NCI-H2081 treated with DMSO at 0.1 percent for 48 hours (cell line): ENCODE data around the gene NFKBIB.
"Not testable (repeated sequence)": the region's sequence is repeated elsewhere in the genome, so short reads cannot be mapped to it uniquely, and the experiment has no call there.

Source experiments
- DNase-seq: peaks from one replicate; lab custom pipeline; 2025; lab: John Stamatoyannopoulos, UW

Gene NFKBIB

GRCh38 chr19:38928391-38929001 lies 28.7 kb downstream of the NFKBIB start:
- no peak for DNase-seq

- DNase-seq, result peak; percentile 93
These were observed 30.4 kb downstream of the NFKBIB start, which contains the start of gene SARS2 for GRCh38 chr19:38929929-38930775. TSS of gene SARS2 (minus strand) at chr19:38930763. CDS start at chr19:38930736, 27 bp downstream.

GRCh38 chr19:38930776-38931520 lies 31.2 kb downstream of the NFKBIB start, which contains the start of gene MRPS12:
TSS of gene MRPS12 (plus strand) at chr19:38930944. CDS start at chr19:38931295, 351 bp downstream.
- DNase-seq, result peak; percentile 98

- DNase-seq, result no peak
These were observed 31.7 kb downstream of the NFKBIB start for GRCh38 chr19:38931521-38931793.

GRCh38 chr19:38932425-38933179 lies 32.8 kb downstream of the NFKBIB start:
- no peak for DNase-seq

GRCh38 chr19:38933544-38933943 lies 33.8 kb downstream of the NFKBIB start:
- DNase-seq, result no peak

GRCh38 chr19:38939957-38940356 lies 40.2 kb downstream of the NFKBIB start:
- no peak for DNase-seq

GRCh38 chr19:38941466-38941865 lies 41.7 kb downstream of the NFKBIB start:
- not testable (repeated sequence) for DNase-seq

- DNase-seq, result no peak
These were observed 42.2 kb downstream of the NFKBIB start for GRCh38 chr19:38941979-38942378.

- no peak for DNase-seq
These were observed 42.9 kb downstream of the NFKBIB start for GRCh38 chr19:38942471-38943181.

GRCh38 chr19:38944981-38945506 lies 45.3 kb downstream of the NFKBIB start:
- no peak for DNase-seq

- DNase-seq, result no peak
These were observed 45.9 kb downstream of the NFKBIB start for GRCh38 chr19:38945562-38946228.

GRCh38 chr19:38946229-38947010 lies 46.7 kb downstream of the NFKBIB start:
- DNase-seq, result no peak

- no peak for DNase-seq
These were observed 50.0 kb downstream of the NFKBIB start for GRCh38 chr19:38949580-38950367.

- no peak for DNase-seq
These were observed 51.4 kb downstream of the NFKBIB start for GRCh38 chr19:38951187-38951586.

- no peak for DNase-seq
These were observed 52.8 kb downstream of the NFKBIB start for GRCh38 chr19:38952395-38953165.

- DNase-seq, result no peak
These were observed 53.9 kb downstream of the NFKBIB start for GRCh38 chr19:38953677-38954076.

GRCh38 chr19:38956264-38956663 lies 56.5 kb downstream of the NFKBIB start:
- no peak for DNase-seq
